Natural killer cell (primary cell): ENCODE results near the gene MAFB. TPM values are rescaled to one million over a fixed set of nuclear protein-coding genes. Genes with fewer than 3 reads are reported as not detected.

Experiments
- ATAC-seq, 3 donors: fragments of 150-1000 bp in 2 of 3; fragments of 200-7000 bp in 1 of 3; cut with Tn5 transposase; 1 replicate in 1 of 3; 2 replicates in 2 of 3; pipeline ENCODE4 v1.10.0; 2021; ENCODE audit warnings: mild to moderate bottlenecking in 2 of 3, moderate library complexity in 2 of 3
- DNase-seq, 2 donors: peaks; one replicate each; pipeline versions ENCODE4 v3.0.0 to v3.0.0-alpha.2; 2013 to 2021; ENCODE audit warnings: mixed read lengths in 1 of 2
- H3K27ac ChIP-seq: one replicate; pipeline ENCODE4 v1.5.1; 2013; ENCODE audit warnings: mild to moderate bottlenecking, low read length
- H3K27me3 ChIP-seq: one replicate; pipeline ENCODE4 v1.6.1; 2013; ENCODE audit warnings: low read length; ENCODE audit not compliant: control insufficient read depth, insufficient read depth
- H3K36me3 ChIP-seq: one replicate; pipeline ENCODE4 v1.6.1; 2013; ENCODE audit warnings: low read length; ENCODE audit not compliant: control insufficient read depth, insufficient read depth
- H3K4me1 ChIP-seq: one replicate; pipeline ENCODE4 v1.6.1; 2013; ENCODE audit warnings: low read length; ENCODE audit not compliant: control insufficient read depth, insufficient read depth
- H3K4me3 ChIP-seq: one replicate; pipeline ENCODE4 v1.5.1; 2013; ENCODE audit warnings: low read length
- H3K9me3 ChIP-seq: one replicate; pipeline ENCODE4 v1.6.1; 2013; ENCODE audit warnings: low read length; ENCODE audit not compliant: control insufficient read depth, insufficient read depth
- H3K27ac Mint-ChIP-seq, 2 donors: one replicate each; pipeline ENCODE4 v1.8.0; 2022; ENCODE audit warnings: mild to moderate bottlenecking in 2 of 2, mixed read lengths in 2 of 2, moderate library complexity in 1 of 2
- H3K27me3 Mint-ChIP-seq, 2 donors: one replicate each; pipeline ENCODE4 v1.8.0; 2022; ENCODE audit warnings: low read depth in 2 of 2, mixed read lengths in 2 of 2
- H3K36me3 Mint-ChIP-seq: one replicate; pipeline ENCODE4 v1.8.0; 2022; ENCODE audit warnings: mixed read lengths
- H3K4me1 Mint-ChIP-seq, 2 donors: one replicate each; pipeline ENCODE4 v1.8.0; 2022; ENCODE audit warnings: mixed read lengths in 2 of 2
- H3K4me3 Mint-ChIP-seq: one replicate; pipeline ENCODE4 v1.8.0; 2022; ENCODE audit warnings: mild to moderate bottlenecking, moderate library complexity, mixed read lengths
- H3K9me3 Mint-ChIP-seq, 2 donors: one replicate each; pipeline ENCODE4 v1.8.0; 2022; ENCODE audit warnings: mixed read lengths in 2 of 2
- WGBS: methylation state at CpG from one replicate; pipeline ENCODE4 v1.1.7; 2013; ENCODE audit warnings: missing lambda C conversion rate; ENCODE audit not compliant: insufficient coverage; 5-methylcytosine and 5-hydroxymethylcytosine counted together
- intact Hi-C: fragments of 100-400 bp; cut with micrococcal nuclease; formaldehyde crosslinking; loops from one replicate; pipeline ENCODE4 v1.14.2; 2022
- total RNA-seq, 4 donors: library from RNA; stranded (reverse); fragments of 120-200 nt in 1 of 4; gene quantifications; one replicate each; pipeline versions ENCODE4 v1.2.3 to v1.2.4, GENCODE V29; 2013 to 2022
- TF ChIP-seq, protein P1 (sequence below): fragments of 200-600 bp; IDR thresholded peaks from one replicate; pipeline ENCODE4 v1.8.0; 2022; ENCODE audit warnings: antibody characterized with exemption

MAFB gene
- total RNA-seq, 3 donors from 2014 or later (not counting 1 experiment from before 2014, with no cell fraction given), result 10.3 to 38.9 (median 19.7) TPM

DNA sequence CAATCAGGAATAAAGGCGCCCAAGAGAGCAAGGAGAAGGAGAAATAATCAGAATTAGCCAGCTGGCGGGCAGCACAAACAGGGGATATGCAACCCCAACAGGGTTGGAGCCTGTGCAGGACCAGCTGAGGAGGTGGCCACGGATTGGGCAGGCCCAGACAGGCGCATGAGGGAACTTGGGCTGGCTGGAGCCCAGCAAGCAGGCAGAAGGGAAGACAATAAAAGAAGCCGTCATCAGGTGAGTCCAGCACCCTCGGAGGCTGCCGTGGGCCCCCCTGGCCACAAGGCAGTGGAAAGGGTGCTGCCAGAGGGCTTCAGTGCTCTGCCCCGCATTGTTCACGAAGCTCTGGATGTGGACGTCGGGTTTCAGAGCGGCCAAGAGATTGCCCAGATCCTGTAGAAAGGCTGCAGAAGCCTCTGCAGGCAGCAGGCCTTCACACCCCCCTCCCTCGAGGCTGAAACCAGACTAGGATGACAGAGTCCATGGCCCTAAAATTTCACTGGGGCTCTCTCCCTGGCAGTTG lies 28.4 kb upstream of the MAFB start:
- H3K4me3 ChIP-seq, result no peak overlapping the region
- H3K9me3 ChIP-seq, result no peaks in the 10 kb centered on the region
- TF ChIP-seq, protein P1, sequence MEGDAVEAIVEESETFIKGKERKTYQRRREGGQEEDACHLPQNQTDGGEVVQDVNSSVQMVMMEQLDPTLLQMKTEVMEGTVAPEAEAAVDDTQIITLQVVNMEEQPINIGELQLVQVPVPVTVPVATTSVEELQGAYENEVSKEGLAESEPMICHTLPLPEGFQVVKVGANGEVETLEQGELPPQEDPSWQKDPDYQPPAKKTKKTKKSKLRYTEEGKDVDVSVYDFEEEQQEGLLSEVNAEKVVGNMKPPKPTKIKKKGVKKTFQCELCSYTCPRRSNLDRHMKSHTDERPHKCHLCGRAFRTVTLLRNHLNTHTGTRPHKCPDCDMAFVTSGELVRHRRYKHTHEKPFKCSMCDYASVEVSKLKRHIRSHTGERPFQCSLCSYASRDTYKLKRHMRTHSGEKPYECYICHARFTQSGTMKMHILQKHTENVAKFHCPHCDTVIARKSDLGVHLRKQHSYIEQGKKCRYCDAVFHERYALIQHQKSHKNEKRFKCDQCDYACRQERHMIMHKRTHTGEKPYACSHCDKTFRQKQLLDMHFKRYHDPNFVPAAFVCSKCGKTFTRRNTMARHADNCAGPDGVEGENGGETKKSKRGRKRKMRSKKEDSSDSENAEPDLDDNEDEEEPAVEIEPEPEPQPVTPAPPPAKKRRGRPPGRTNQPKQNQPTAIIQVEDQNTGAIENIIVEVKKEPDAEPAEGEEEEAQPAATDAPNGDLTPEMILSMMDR, result no peak
- ATAC-seq (no peak), DNase-seq (no peak)
- Mint-ChIP-seq H3K27me3 (peaks cover 12 to 31% of the 10 kb centered on the region in 2 donors), H3K4me3 (no peak overlapping the region), H3K9me3 (no peaks in the 10 kb centered on the region), H3K36me3 (no peaks in the 10 kb centered on the region), H3K27ac (no peak overlapping the region), H3K4me1 (no peaks in the 10 kb centered on the region)
- no peak overlapping the region for H3K27ac ChIP-seq
- no peaks in the 10 kb centered on the region for H3K27me3 ChIP-seq
- no peaks in the 10 kb centered on the region for H3K4me1 ChIP-seq
- WGBS, result 86% methylated on average over 13 of the region's 13 CpGs
- intact Hi-C loops, result no loop called here
- H3K36me3 ChIP-seq, result no peaks in the 10 kb centered on the region

DNA sequence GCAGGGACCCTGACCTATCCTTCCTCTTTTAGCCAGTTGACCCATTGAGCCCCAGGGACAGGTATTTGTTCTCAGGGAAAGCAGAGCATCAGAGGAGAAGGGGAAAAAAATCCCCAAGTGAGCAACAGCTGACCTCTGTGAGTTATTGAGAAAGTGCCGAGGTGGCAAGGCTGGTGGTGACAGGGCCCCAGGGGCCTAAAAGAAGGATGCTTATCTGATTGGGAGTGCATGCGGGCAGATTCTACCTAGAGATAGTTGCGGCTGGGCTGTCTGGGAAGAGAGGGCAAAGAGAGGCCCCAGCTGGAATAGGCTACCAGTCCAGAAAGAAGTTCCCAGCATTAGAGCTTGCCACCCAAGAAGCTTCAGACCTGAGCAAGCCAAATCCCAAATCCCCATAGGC lies 26.5 kb upstream of the MAFB start:
- Mint-ChIP-seq H3K9me3 (no peaks in the 10 kb centered on the region), H3K36me3 (no peaks in the 10 kb centered on the region), H3K4me1 (no peaks in the 10 kb centered on the region), H3K4me3 (no peak overlapping the region), H3K27ac (no peak overlapping the region), H3K27me3 (peaks cover 14 to 31% of the 10 kb centered on the region in 2 donors)
- 94% methylated on average over 3 of the region's 3 CpGs for WGBS
- no peaks in the 10 kb centered on the region for H3K4me1 ChIP-seq
- no peaks in the 10 kb centered on the region for H3K27me3 ChIP-seq
- no peaks in the 10 kb centered on the region for H3K36me3 ChIP-seq
- intact Hi-C loops, result no loop called here
- H3K27ac ChIP-seq, result no peak overlapping the region
- no peak for DNase-seq
- no peaks in the 10 kb centered on the region for H3K9me3 ChIP-seq
- no peak overlapping the region for H3K4me3 ChIP-seq
- TF ChIP-seq, protein P1, result no peak
- no peak for ATAC-seq

DNA sequence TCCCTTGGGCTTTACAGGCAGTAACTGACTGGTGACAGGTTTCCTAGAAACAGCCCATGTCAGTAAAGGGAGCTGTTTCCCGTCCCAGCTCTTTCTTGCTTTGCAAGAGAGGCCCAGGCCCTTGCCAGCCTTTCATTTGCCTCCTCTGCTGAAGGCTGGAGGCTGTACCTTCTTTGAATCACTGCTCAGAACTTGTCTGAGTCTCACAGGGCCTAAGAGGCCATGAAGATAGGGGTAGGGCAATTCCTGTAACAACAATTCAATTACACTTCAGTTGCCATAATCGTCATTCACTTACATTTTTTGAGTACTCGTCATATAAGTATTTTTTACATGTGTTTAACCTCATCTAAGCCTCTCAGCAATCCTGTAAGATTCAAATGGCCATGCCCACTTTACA lies 25.9 kb upstream of the MAFB start:
- intact Hi-C loops, result no loop called here

More for the DNA sequence above, 25.9 kb upstream of the MAFB start:
- Histone ChIP-seq H3K9me3 (no peaks in the 10 kb centered on the region), H3K36me3 (no peaks in the 10 kb centered on the region), H3K27me3 (no peaks in the 10 kb centered on the region), H3K27ac (no peak overlapping the region), H3K4me1 (no peaks in the 10 kb centered on the region), H3K4me3 (no peak overlapping the region)
- TF ChIP-seq, protein P1, result no peak
- no peaks in the 10 kb centered on the region for H3K36me3 Mint-ChIP-seq
- H3K4me1 Mint-ChIP-seq, result no peaks in the 10 kb centered on the region
- 82% methylated on average over 3 of the region's 3 CpGs for WGBS
- H3K27ac Mint-ChIP-seq, result no peak overlapping the region
- no peaks in the 10 kb centered on the region for H3K9me3 Mint-ChIP-seq
- no peak overlapping the region for H3K4me3 Mint-ChIP-seq
- H3K27me3 Mint-ChIP-seq, result peaks cover 14 to 31% of the 10 kb centered on the region in 2 donors
- no peak for DNase-seq
- no peak for ATAC-seq
